HG03045 (cell line): ENCODE measurements around the gene SHC2.

Experiments used
- ATAC-seq: cut with Tn5 transposase; IDR thresholded peaks from one replicate; pipeline ENCODE4 v1.9.1; 2021; ENCODE audit warnings: mild to moderate bottlenecking, moderate library complexity; ENCODE audit not compliant: unreplicated experiment

The SHC2 gene

GRCh38 chr19:460877-461720 lies at the start of gene SHC2:
Gene SHC2, minus strand, starts transcription at chr19:461033. Its CDS starts 37 bp downstream, at chr19:460996.
- ATAC-seq: no peak

GRCh38 chr19:508204-509150 lies 47.6 kb upstream of the SHC2 start:
- ATAC-seq: no peak

GRCh38 chr19:507286-508203 lies 46.7 kb upstream of the SHC2 start, which contains the start of gene TPGS1:
Gene TPGS1, plus strand, starts transcription at chr19:507497. Its CDS starts 10 bp downstream, at chr19:507507.
- peak; percentile 63 for ATAC-seq

DNA sequence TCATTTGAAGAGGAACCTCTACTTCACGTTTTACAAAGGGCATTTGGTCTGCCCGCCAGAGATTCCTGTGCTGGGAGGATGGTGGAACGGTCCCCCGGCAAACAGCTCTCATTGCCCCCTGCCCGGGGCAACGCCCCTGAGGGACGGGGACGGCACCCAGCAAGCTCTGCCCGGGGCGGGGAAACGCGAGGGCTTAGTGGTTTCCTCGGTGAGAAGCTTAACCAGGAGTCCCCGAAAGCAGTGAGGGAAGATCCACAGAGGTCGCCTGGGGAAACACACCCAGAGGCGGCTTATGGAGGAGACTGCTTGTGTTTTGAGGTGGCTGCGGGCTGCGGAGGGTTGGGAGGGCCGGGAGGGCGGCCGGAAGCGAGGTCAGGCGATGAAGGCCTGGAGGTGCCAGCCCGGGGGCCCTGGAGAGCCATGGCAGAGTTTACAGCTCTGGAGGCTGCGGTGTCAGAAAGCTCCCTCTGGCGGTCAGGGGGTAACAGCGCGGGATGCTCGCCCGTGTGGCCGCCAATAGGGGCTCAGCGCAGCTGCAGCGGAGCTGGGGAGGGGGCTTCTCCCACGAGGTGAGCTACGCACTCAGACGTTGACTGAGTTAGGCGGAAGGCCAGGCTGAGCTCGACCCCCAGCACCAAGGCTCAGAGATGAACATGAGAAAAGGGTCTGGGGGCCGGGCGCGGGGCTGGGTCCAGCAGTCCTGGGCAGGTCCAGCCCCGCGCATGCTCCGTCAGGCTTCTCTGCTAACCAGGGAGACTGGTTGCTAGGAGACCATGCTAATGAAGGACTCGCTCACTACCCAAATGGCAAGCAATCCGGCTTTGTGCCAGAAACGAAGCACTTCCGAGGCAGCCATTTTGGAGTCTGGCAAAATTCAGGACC lies 45.8 kb upstream of the SHC2 start:
- ATAC-seq: peak; percentile 60

- ATAC-seq: no peak
These were observed 43.8 kb upstream of the SHC2 start for GRCh38 chr19:504616-505015.

GRCh38 chr19:501646-502045 lies 40.8 kb upstream of the SHC2 start:
- no peak for ATAC-seq

GRCh38 chr19:498977-499623 lies 38.3 kb upstream of the SHC2 start:
- ATAC-seq: no peak

DNA sequence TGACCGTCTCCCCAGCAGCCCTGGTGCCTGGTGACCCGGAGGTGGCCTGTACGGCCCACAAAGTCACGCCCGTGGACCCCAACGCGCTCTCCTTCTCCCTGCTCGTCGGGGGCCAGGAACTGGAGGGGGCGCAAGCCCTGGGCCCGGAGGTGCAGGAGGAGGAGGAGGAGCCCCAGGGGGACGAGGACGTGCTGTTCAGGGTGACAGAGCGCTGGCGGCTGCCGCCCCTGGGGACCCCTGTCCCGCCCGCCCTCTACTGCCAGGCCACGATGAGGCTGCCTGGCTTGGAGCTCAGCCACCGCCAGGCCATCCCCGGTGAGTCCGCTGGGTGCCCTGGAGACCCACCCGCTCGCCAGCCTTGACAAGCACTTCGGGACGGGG lies 37.7 kb upstream of the SHC2 start:
- ATAC-seq: no peak

- ATAC-seq: no peak
These were observed 37.2 kb upstream of the SHC2 start for GRCh38 chr19:497869-498510.

DNA sequence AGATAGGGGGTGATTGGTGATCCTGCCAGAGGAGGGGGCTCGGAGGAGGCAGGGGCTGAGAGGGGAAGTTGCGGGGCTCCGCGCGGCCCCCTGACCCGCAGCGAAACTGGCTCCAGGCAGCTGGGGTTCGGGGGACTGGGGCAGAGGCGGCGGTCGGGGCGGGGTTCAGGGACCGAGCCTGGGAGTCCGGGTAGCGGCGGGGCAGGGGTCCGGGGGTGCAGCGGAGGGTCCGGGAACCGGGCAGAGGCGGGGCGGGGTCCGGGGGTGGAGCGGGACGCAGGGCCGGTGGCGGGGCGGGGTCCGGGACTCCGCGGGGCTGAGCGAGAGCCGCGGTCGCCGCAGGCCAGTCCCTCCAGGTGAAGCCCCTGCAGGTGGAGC lies 36.6 kb upstream of the SHC2 start:
- ATAC-seq: no peak

- no peak for ATAC-seq
These were observed 36.2 kb upstream of the SHC2 start for GRCh38 chr19:496986-497385.

DNA sequence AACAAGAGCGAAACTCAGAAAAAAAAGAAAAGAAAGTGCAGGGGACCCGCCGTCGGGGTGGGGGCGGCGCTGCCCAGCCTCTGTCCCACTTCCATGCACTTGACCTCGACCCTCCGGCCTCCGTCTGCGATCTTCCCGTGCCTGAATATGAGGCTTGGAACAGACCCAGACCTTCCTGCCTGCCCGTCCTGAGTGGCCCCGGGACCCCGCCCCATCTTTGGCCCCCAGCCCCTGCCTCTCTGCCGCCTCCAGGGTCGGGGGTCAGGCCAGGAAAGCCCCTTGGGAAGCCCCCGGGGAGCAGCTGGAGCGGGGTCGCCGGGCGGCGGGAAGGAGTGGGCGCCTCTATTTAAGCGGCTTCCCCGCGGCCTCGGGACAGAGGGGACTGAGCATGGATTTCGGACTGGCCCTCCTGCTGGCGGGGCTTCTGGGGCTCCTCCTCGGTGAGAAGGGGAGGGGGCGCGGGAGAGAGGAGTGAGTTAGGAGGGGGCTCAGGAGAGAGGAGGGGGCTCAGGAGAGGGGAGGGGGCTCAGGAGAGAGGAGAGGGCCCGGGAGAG lies 35.4 kb upstream of the SHC2 start, which contains the start of gene MADCAM1:
Gene MADCAM1 (plus strand): TSS at position 375 of the 554 bp plus-strand sequence. CDS start 14 bp downstream, at position 389.
- ATAC-seq: no peak

DNA sequence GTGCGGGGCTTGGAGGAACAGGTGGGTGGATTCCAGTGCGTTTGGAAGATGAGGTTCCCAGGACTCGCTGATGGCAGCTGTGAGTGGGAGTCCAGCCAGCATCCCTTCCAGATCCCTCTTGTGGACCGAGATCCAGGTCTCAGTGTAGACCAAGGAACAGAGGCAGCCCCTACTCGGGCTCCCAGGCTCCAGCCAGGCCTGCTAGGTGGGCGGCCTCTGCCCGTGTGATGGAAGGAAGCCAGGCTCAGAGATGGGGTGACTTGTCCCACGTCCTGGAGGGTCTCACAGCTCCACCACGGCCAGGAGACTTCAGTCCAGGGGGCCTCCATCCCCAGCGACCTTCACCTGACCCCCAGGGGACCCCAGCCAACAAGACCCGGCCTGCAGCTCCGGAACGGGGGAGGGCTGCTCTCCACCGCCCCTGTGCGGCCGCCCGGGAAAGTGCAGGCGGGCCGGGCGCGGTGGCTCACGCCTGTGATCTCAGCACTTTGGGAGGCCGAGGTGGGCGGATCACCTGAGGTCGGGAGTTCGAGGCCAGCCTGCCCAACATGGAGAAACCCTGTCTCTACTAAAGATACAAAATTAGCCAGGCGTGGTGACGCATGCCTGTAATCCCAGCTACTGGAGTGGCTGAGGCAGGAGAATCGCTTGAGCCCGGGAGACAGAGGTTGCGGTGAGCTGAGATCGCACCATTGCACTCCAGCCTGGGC lies 34.7 kb upstream of the SHC2 start:
- no peak for ATAC-seq

DNA sequence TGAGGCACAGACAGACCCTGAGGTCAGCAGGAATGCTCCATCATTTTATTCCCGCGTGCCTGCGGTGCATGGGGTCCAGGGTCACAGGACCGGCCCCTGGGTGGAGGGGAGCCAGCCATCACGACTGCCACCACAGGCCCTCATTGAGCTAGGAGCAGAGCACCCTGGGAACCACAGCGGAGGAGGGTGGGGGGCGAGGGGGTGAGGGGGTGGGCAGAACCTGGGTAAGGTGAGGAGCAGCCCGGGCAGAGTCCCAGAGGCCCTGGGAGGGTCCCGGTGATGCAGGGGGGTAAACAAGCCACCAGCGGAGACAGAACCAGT lies 34.2 kb upstream of the SHC2 start:
- no peak for ATAC-seq

DNA sequence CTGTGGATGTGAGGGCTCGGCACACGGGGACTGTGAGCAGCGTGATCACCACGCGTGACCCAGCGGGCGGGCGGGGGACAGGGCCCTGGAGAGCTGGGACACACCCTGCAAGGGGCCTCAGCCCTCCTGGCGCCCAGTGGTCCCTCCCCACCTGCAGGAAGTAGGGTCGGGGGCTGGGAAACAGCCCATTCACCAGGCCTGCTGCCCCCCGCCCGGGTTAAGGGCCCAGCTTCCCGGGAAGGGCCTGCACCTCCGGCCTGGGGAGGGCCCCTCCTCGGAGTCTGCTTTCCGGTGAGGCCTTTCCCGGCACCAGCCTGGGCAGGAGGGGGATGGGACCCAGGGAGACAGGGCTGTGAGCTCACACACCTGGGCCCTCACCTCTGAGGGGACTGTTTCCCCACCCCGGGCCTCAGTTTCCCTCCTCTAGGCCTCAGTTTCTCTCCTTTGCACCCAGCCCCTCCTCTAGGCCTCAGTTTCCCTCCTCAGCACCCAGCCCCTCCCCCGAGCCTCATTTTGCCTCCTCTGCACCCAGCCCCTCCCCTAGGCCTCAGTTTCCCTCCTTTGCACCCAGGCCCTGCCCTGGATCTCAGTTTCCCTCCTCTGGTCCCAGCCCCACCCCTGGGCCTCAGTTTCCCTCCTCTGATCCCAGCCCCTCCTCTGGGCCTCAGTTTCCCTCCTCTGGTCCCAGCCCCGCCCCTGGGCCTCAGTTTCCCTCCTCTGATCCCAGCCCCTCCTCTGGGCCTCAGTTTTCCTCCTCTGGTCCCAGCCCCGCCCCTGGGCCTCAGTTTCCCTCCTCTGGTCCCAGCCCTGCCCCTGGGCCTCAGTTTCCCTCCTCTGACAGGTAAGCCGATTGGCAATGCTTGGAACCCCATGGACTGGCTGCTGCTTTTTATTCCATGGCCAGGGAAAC lies 33.6 kb upstream of the SHC2 start:
- ATAC-seq: no peak

GRCh38 chr19:493391-494170 lies 32.7 kb upstream of the SHC2 start:
- no peak for ATAC-seq
